GM23338 (cell line): ENCODE results near the gene CNBD2. TPM values are rescaled to one million over a fixed set of nuclear protein-coding genes. Genes with fewer than 3 reads are reported as not detected.

ENCODE experiments used
- ATAC-seq: fragments of 200-7000 bp; cut with Tn5 transposase; 3 replicates; pipeline ENCODE4 v1.9.1; 2020
- DNase-seq: peaks from one replicate; pipeline ENCODE4 v3.0.0-alpha.2; 2015; ENCODE audit warnings: low spot score
- H2AFZ ChIP-seq: fragments of 200-600 bp; sonication (generic); 2 replicates; pipeline ENCODE4 v1.8.0; 2016; ENCODE audit warnings: antibody characterized with exemption, mild to moderate bottlenecking, moderate library complexity
- H3F3A ChIP-seq: fragments of 200-600 bp; sonication (generic); replicated peaks from 2 replicates; pipeline ENCODE4 v1.8.0; 2017; ENCODE audit warnings: antibody characterized with exemption, mixed run types, low read depth
- H3K27ac ChIP-seq: fragments of 200-600 bp; sonication (generic); 2 replicates; pipeline ENCODE4 v1.6.1; 2016; ENCODE audit warnings: low read depth
- H3K27me3 ChIP-seq: fragments of 200-600 bp; sonication (generic); 2 replicates; pipeline ENCODE4 v1.8.0; 2016; ENCODE audit warnings: mild to moderate bottlenecking, mixed run types, moderate library complexity; ENCODE audit not compliant: insufficient read depth
- H3K36me3 ChIP-seq: fragments of 200-600 bp; sonication (generic); 2 replicates; pipeline ENCODE4 v1.8.0; 2016; ENCODE audit warnings: mild to moderate bottlenecking; ENCODE audit not compliant: insufficient read depth
- H3K4me1 ChIP-seq: fragments of 200-600 bp; sonication (generic); 2 replicates; pipeline ENCODE4 v1.8.0; 2016; ENCODE audit warnings: mild to moderate bottlenecking, moderate library complexity; ENCODE audit not compliant: insufficient read depth
- H3K4me2 ChIP-seq: fragments of 200-600 bp; sonication (generic); 2 replicates; pipeline ENCODE4 v1.7.1; 2017; ENCODE audit warnings: mixed run types
- H3K4me3 ChIP-seq: fragments of 200-600 bp; sonication (generic); 2 replicates; pipeline ENCODE4 v1.6.1; 2016; ENCODE audit warnings: mixed run types
- H3K79me2 ChIP-seq: fragments of 200-600 bp; sonication (generic); replicated peaks from 2 replicates; pipeline ENCODE4 v1.8.0; 2017; ENCODE audit warnings: mild to moderate bottlenecking; ENCODE audit not compliant: insufficient read depth
- H3K9me2 ChIP-seq: fragments of 200-600 bp; sonication (generic); 2 replicates; pipeline ENCODE4 v1.8.0; 2017; ENCODE audit not compliant: insufficient read depth
- H4K20me1 ChIP-seq: fragments of 200-600 bp; sonication (generic); replicated peaks from 2 replicates; pipeline ENCODE4 v1.8.0; 2017; ENCODE audit warnings: mild to moderate bottlenecking; ENCODE audit not compliant: insufficient read depth
- H3K27ac Mint-ChIP-seq: 2 replicates; pipeline ENCODE4 v1.8.0; 2020; ENCODE audit warnings: inconsistent platforms, mild to moderate bottlenecking, moderate library complexity, mixed read lengths
- H3K27me3 Mint-ChIP-seq: 3 replicates; pipeline ENCODE4 v1.8.0; 2022; ENCODE audit warnings: low read depth, mild to moderate bottlenecking, moderate library complexity, mixed read lengths, inconsistent platforms; ENCODE audit not compliant: insufficient read depth, poor library complexity
- H3K36me3 Mint-ChIP-seq: 3 replicates; pipeline ENCODE4 v1.8.0; 2021; ENCODE audit warnings: low read depth, mild to moderate bottlenecking, inconsistent platforms, moderate library complexity, mixed read lengths
- H3K4me1 Mint-ChIP-seq: 3 replicates; pipeline ENCODE4 v1.8.0; 2020; ENCODE audit warnings: mild to moderate bottlenecking, inconsistent platforms, mixed read lengths
- H3K4me3 Mint-ChIP-seq: 3 replicates; pipeline ENCODE4 v1.8.0; 2021; ENCODE audit warnings: moderate library complexity, mild to moderate bottlenecking, inconsistent platforms, mixed read lengths
- H3K9me3 Mint-ChIP-seq: 3 replicates; pipeline ENCODE4 v1.8.0; 2020; ENCODE audit warnings: moderate library complexity, mild to moderate bottlenecking, inconsistent platforms, mixed read lengths
- CREB1 ChIP-seq: fragments of 250-450 bp; sonication (Bioruptor Pico); IDR thresholded peaks from 2 replicates; pipeline ENCODE4 v1.5.0; 2020; ENCODE audit warnings: low read depth, mild to moderate bottlenecking, moderate library complexity
- CTCF ChIP-seq, 2 experiments: fragments of 200-600 bp in 1 of 2; sonication (generic) in 1 of 2; conservative IDR thresholded peaks; 2 replicates each; pipeline versions ENCODE4 v1.5.1 to v1.6.1; 2016 to 2017; ENCODE audit warnings: antibody characterized with exemption in 2 of 2, low read depth in 2 of 2, mild to moderate bottlenecking in 2 of 2, moderate library complexity in 1 of 2
- ETS1 ChIP-seq: IDR thresholded peaks from 2 replicates; pipeline ENCODE4 v1.6.1; 2016; ENCODE audit warnings: antibody characterized with exemption
- EZH2 ChIP-seq: fragments of 200-600 bp; sonication (generic); IDR thresholded peaks from one replicate; pipeline ENCODE4 v1.8.0; 2017; ENCODE audit warnings: antibody characterized with exemption, mild to moderate bottlenecking, low read depth; ENCODE audit not compliant: unreplicated experiment
- EZH2phosphoT487 ChIP-seq: fragments of 200-600 bp; sonication (generic); IDR thresholded peaks from one replicate; pipeline ENCODE4 v1.8.1; 2018; ENCODE audit warnings: antibody characterized with exemption; ENCODE audit not compliant: unreplicated experiment
- JUNB ChIP-seq: IDR thresholded peaks from one replicate; pipeline ENCODE4 v1.6.1; 2016; ENCODE audit warnings: antibody characterized with exemption; ENCODE audit not compliant: unreplicated experiment
- NANOG ChIP-seq: IDR thresholded peaks from 2 replicates; pipeline ENCODE4 v1.6.1; 2016; ENCODE audit warnings: antibody characterized with exemption, borderline replicate concordance
- POLR2AphosphoS5 ChIP-seq: IDR thresholded peaks from 2 replicates; pipeline ENCODE4 v1.6.1; 2016; ENCODE audit warnings: antibody characterized with exemption, low read depth
- REST ChIP-seq: IDR thresholded peaks from one replicate; pipeline ENCODE4 v1.6.1; 2018; ENCODE audit warnings: antibody characterized with exemption; ENCODE audit not compliant: unreplicated experiment
- STAT1 ChIP-seq: IDR thresholded peaks from one replicate; pipeline ENCODE4 v1.6.1; 2016; ENCODE audit warnings: antibody characterized with exemption; ENCODE audit not compliant: unreplicated experiment
- ZNF114 ChIP-seq: fragments of 250-450 bp; sonication (Bioruptor Pico); IDR thresholded peaks from 2 replicates; pipeline ENCODE4 v1.5.0; 2020; ENCODE audit warnings: mild to moderate bottlenecking, moderate library complexity
- ZNF462 ChIP-seq: fragments of 250-450 bp; sonication (Bioruptor Pico); IDR thresholded peaks from 2 replicates; pipeline ENCODE4 v1.5.0; 2020; ENCODE audit warnings: mild to moderate bottlenecking, moderate library complexity
- polyA plus RNA-seq: library from polyadenylated mRNA; unstranded; fragments of >200 nt; fragmentation: Nextera tagmentation; extraction: Ambion mirVana; gene quantifications from 2 replicates; pipeline ENCODE4 v1.2.1, GENCODE V29; 2016
- total RNA-seq: library from RNA; depleted of rRNA; stranded (reverse); fragments of >200 nt; shearing (Covaris generic); gene quantifications from 2 replicates; pipeline ENCODE4 v1.2.3, GENCODE V29; 2014

Gene CNBD2
- total and polyA plus RNA-seq, 2 experiments from 2014 or later = 2.7 TPM; not detected in 1

GRCh38 chr20:35974256-35974655, 5.9 kb downstream of the CNBD2 start:
- no peaks in the 10 kb centered on the region for H3K4me1 ChIP-seq
- no peak overlapping the region for H2AFZ ChIP-seq
- no peak overlapping the region for H3K4me2 ChIP-seq
- H3F3A ChIP-seq = no peaks in the 10 kb centered on the region
- Mint-ChIP-seq H3K4me1 (no peaks in the 10 kb centered on the region), H3K9me3 (no peaks in the 10 kb centered on the region), H3K27ac (no peak overlapping the region), H3K4me3 (no peak overlapping the region), H3K36me3 (no peaks in the 10 kb centered on the region), H3K27me3 (peaks cover 11% of the 10 kb centered on the region)
- TF ChIP-seq ETS1 (no peak), JUNB (no peak), NANOG (no peak), ZNF114 (no peak), STAT1 (no peak), EZH2 (no peak), CTCF (conservative IDR thresholded peaks at IDR 0.05; ENCODE audit: low read depth in 2 of 2) (no peak), CREB1 (CRISPR knock-in tag) (no peak), REST (no peak), POLR2AphosphoS5 (no peak), EZH2phosphoT487 (no peak), ZNF462 (CRISPR knock-in tag) (no peak)
- no peak for ATAC-seq
- no peaks in the 10 kb centered on the region for H3K27me3 ChIP-seq
- no peak for DNase-seq
- H3K4me3 ChIP-seq = no peak overlapping the region
- no peaks in the 10 kb centered on the region for H3K36me3 ChIP-seq
- no peaks in the 10 kb centered on the region; the same call in 1 of the 2 replicates for H3K9me2 ChIP-seq
- no peaks in the 10 kb centered on the region for H4K20me1 ChIP-seq
- H3K27ac ChIP-seq = no peak overlapping the region
- H3K79me2 ChIP-seq = no peaks in the 10 kb centered on the region
